WTC11 (cell line): ENCODE data around the gene PDZD11. TPM values are rescaled to one million over a fixed set of nuclear protein-coding genes. Genes with fewer than 3 reads are reported as not detected.

Experiments used
- ATAC-seq: fragments of 200-7000 bp; cut with Tn5 transposase; 2 replicates; pipeline ENCODE4 v1.10.0; 2021; ENCODE audit warnings: mild to moderate bottlenecking, moderate library complexity
- CTCF ChIA-PET: fragments of 300-600 bp; sonication (Branson Sonifier 250); formaldehyde crosslinking; loops from one replicate; lab custom pipeline; 2021; ENCODE audit warnings: antibody characterized with exemption; lab: Charles Lee
- POLR2A ChIA-PET: fragments of 350-600 bp; sonication (Branson Sonifier 250); formaldehyde crosslinking; loops from one replicate; lab custom pipeline; 2021; ENCODE audit warnings: antibody characterized with exemption; lab: Charles Lee
- DNase-seq: peaks from one replicate; pipeline ENCODE4 v3.0.0; 2021; ENCODE audit warnings: low spot score
- H3K27ac Mint-ChIP-seq: 2 replicates; pipeline ENCODE4 v1.8.0; 2021; ENCODE audit warnings: mixed read lengths
- H3K27me3 Mint-ChIP-seq: 2 replicates; pipeline ENCODE4 v1.8.0; 2021; ENCODE audit warnings: low read depth, mild to moderate bottlenecking, moderate library complexity, mixed read lengths
- H3K36me3 Mint-ChIP-seq: 2 replicates; pipeline ENCODE4 v1.8.0; 2021; ENCODE audit warnings: mixed read lengths
- H3K4me1 Mint-ChIP-seq: 2 replicates; pipeline ENCODE4 v1.8.0; 2022; ENCODE audit warnings: mixed read lengths
- H3K4me3 Mint-ChIP-seq: 2 replicates; pipeline ENCODE4 v1.8.0; 2021; ENCODE audit warnings: mild to moderate bottlenecking, moderate library complexity, mixed read lengths
- H3K9me3 Mint-ChIP-seq: 2 replicates; pipeline ENCODE4 v1.8.0; 2021; ENCODE audit warnings: mixed read lengths
- AR ChIP-seq: fragments of 250-450 bp; sonication (Bioruptor Pico); IDR thresholded peaks from 2 replicates; pipeline ENCODE4 v1.9.0; 2021; ENCODE audit warnings: mild to moderate bottlenecking
- EMX1 ChIP-seq: fragments of 250-450 bp; sonication (Bioruptor Pico); IDR thresholded peaks from 2 replicates; pipeline ENCODE4 v1.8.0; 2021; ENCODE audit warnings: mild to moderate bottlenecking
- ETV6 ChIP-seq: sonication (generic); formaldehyde crosslinking; IDR thresholded peaks from 2 replicates; pipeline ENCODE4 v1.8.1; 2022; ENCODE audit warnings: mild to moderate bottlenecking, missing genetic modification reagents
- FOXJ3 ChIP-seq: sonication (generic); formaldehyde crosslinking; IDR thresholded peaks from 2 replicates; pipeline ENCODE4 v1.9.0; 2021; ENCODE audit warnings: missing genetic modification reagents, mild to moderate bottlenecking, borderline replicate concordance
- FOXK1 ChIP-seq: sonication (generic); formaldehyde crosslinking; IDR thresholded peaks from 2 replicates; pipeline ENCODE4 v1.8.0; 2022; ENCODE audit warnings: mild to moderate bottlenecking, moderate library complexity, missing genetic modification reagents
- FOXP1 ChIP-seq: sonication (generic); formaldehyde crosslinking; IDR thresholded peaks from 2 replicates; pipeline ENCODE4 v1.8.0; 2022; ENCODE audit warnings: missing genetic modification reagents, mild to moderate bottlenecking, moderate library complexity, borderline replicate concordance
- NFATC4 ChIP-seq: fragments of 250-450 bp; sonication (Bioruptor Pico); IDR thresholded peaks from 2 replicates; pipeline ENCODE4 v1.9.0; 2021; ENCODE audit warnings: mild to moderate bottlenecking
- NFYB ChIP-seq: sonication (generic); formaldehyde crosslinking; conservative IDR thresholded peaks from 2 replicates; pipeline ENCODE4 v1.8.0; 2022; ENCODE audit warnings: low read depth, missing genetic modification reagents
- NR1H2 ChIP-seq: sonication (generic); formaldehyde crosslinking; IDR thresholded peaks from 2 replicates; pipeline ENCODE4 v1.9.0; 2021; ENCODE audit warnings: mild to moderate bottlenecking, moderate library complexity, missing genetic modification reagents
- NR3C1 ChIP-seq: sonication (generic); formaldehyde crosslinking; conservative IDR thresholded peaks from 2 replicates; pipeline ENCODE4 v1.8.1; 2023; ENCODE audit warnings: low read depth, mild to moderate bottlenecking, missing genetic modification reagents
- OVOL2 ChIP-seq: fragments of 250-450 bp; sonication (Bioruptor Pico); IDR thresholded peaks from 2 replicates; pipeline ENCODE4 v1.9.0; 2021; ENCODE audit warnings: mild to moderate bottlenecking, borderline replicate concordance
- PRRX2 ChIP-seq: fragments of 250-450 bp; sonication (Bioruptor Pico); IDR thresholded peaks from 2 replicates; pipeline ENCODE4 v1.8.0; 2021; ENCODE audit warnings: mild to moderate bottlenecking
- SOX15 ChIP-seq: fragments of 250-450 bp; sonication (Bioruptor Pico); IDR thresholded peaks from 2 replicates; pipeline ENCODE4 v1.9.0; 2021; ENCODE audit warnings: mild to moderate bottlenecking
- SP1 ChIP-seq: sonication (generic); formaldehyde crosslinking; conservative IDR thresholded peaks from 2 replicates; pipeline ENCODE4 v1.8.1; 2022; ENCODE audit warnings: missing genetic modification reagents
- ZNF138 ChIP-seq: sonication (generic); formaldehyde crosslinking; conservative IDR thresholded peaks from 2 replicates; pipeline ENCODE4 v1.8.1; 2022; ENCODE audit warnings: mild to moderate bottlenecking, moderate library complexity, missing genetic modification reagents
- ZNF219 ChIP-seq: sonication (generic); formaldehyde crosslinking; IDR thresholded peaks from 2 replicates; pipeline ENCODE4 v1.8.0; 2023; ENCODE audit warnings: missing genetic modification reagents, mild to moderate bottlenecking, borderline replicate concordance
- ZNF263 ChIP-seq: sonication (generic); formaldehyde crosslinking; IDR thresholded peaks from 2 replicates; pipeline ENCODE4 v1.8.1; 2022; ENCODE audit warnings: low read depth, mild to moderate bottlenecking, moderate library complexity, missing genetic modification reagents
- ZNF317 ChIP-seq: sonication (generic); formaldehyde crosslinking; IDR thresholded peaks from 2 replicates; pipeline ENCODE4 v1.8.1; 2023; ENCODE audit warnings: low read depth, mild to moderate bottlenecking, moderate library complexity, missing genetic modification reagents, borderline replicate concordance
- ZNF423 ChIP-seq: fragments of 250-450 bp; sonication (Bioruptor Pico); IDR thresholded peaks from 2 replicates; pipeline ENCODE4 v2.1.2; 2022; ENCODE audit warnings: mild to moderate bottlenecking, moderate library complexity
- ZNF512 ChIP-seq: sonication (generic); formaldehyde crosslinking; IDR thresholded peaks from 2 replicates; pipeline ENCODE4 v1.8.1; 2022; ENCODE audit warnings: missing genetic modification reagents, borderline replicate concordance
- total RNA-seq: library from RNA; stranded (reverse); gene quantifications from 3 replicates; pipeline ENCODE4 v1.2.3, GENCODE V29; 2021
- TF ChIP-seq, protein P1 (sequence below): sonication (generic); formaldehyde crosslinking; IDR thresholded peaks from 2 replicates; pipeline ENCODE4 v1.8.1; 2023; ENCODE audit warnings: mild to moderate bottlenecking, moderate library complexity, missing genetic modification reagents
- TF ChIP-seq, protein P2 (sequence below): sonication (generic); formaldehyde crosslinking; IDR thresholded peaks from 2 replicates; pipeline ENCODE4 v1.8.0; 2023; ENCODE audit warnings: mild to moderate bottlenecking, missing genetic modification reagents
- TF ChIP-seq, protein P3 (sequence below): sonication (generic); formaldehyde crosslinking; IDR thresholded peaks from 2 replicates; pipeline ENCODE4 v1.8.1; 2023; ENCODE audit warnings: mild to moderate bottlenecking, missing genetic modification reagents
- TF ChIP-seq, protein P4 (sequence below): sonication (generic); formaldehyde crosslinking; IDR thresholded peaks from 2 replicates; pipeline ENCODE4 v1.8.1; 2023; ENCODE audit warnings: mild to moderate bottlenecking, missing genetic modification reagents, borderline replicate concordance
- TF ChIP-seq, protein P5 (sequence below): fragments of 250-450 bp; sonication (Bioruptor Pico); IDR thresholded peaks from 2 replicates; pipeline ENCODE4 v1.9.0; 2021; ENCODE audit warnings: moderate library complexity, mild to moderate bottlenecking, inconsistent platforms, borderline replicate concordance

The PDZD11 gene
- total RNA-seq, 1 experiment from 2014 or later, result 27.8 TPM

DNA sequence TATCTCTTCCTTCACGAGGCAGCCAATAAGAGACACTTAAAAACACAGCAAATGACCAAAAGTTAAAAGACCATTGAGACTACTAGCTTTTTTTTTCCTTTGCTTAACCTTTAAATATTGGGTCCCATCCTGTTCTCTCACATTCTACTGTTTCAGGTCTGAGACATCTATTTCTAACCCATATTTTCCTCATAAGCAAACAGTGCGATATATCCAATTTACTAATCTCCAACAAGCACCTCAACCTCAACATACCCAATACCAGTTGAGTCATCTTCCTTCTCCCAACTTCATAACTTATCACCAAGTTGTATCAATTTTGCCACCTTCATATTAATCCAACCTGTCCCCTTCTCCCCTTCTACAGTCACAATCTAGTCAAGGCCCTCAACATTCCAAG, 48.2 kb downstream of the PDZD11 start:
- no peaks in the 10 kb centered on the region for H3K9me3 Mint-ChIP-seq
- ATAC-seq, result no peak

DNA sequence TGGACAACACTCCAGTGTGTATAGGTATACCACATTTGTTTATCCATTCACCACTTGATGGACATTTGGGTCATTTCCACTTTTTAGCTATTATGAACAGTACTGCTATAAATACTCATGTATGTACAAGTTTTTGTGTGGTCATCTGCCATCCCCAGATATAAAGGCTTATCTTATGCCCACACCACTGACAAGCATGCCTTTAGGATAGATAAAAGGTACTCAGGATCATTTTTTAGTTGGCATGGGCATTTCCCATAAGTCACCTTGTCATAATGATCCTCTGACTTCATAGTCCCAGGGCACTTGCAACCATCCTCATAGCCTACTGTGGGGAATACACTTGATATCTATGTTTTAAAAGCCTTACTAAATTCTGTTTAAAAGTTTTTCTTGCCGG, 49.0 kb downstream of the PDZD11 start:
- Mint-ChIP-seq H3K27ac (no peak overlapping the region), H3K4me1 (peaks cover 13% of the 10 kb centered on the region), H3K27me3 (no peaks in the 10 kb centered on the region), H3K9me3 (no peaks in the 10 kb centered on the region), H3K36me3 (no peaks in the 10 kb centered on the region), H3K4me3 (no peak overlapping the region)
- no peak for DNase-seq
- ATAC-seq, result no peak
- CTCF ChIA-PET, result no interaction called here
- POLR2A ChIA-PET, result no interaction called here
- TF ChIP-seq AR, result no peak
- TF ChIP-seq ZNF219 (CRISPR knock-in tag), result no peak
- no peak for TF ChIP-seq FOXK1
- no peak for TF ChIP-seq NR3C1
- TF ChIP-seq, protein P1, sequence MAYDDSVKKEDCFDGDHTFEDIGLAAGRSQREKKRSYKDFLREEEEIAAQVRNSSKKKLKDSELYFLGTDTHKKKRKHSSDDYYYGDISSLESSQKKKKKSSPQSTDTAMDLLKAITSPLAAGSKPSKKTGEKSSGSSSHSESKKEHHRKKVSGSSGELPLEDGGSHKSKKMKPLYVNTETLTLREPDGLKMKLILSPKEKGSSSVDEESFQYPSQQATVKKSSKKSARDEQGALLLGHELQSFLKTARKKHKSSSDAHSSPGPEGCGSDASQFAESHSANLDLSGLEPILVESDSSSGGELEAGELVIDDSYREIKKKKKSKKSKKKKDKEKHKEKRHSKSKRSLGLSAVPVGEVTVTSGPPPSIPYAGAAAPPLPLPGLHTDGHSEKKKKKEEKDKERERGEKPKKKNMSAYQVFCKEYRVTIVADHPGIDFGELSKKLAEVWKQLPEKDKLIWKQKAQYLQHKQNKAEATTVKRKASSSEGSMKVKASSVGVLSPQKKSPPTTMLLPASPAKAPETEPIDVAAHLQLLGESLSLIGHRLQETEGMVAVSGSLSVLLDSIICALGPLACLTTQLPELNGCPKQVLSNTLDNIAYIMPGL (CRISPR knock-in tag), result no peak
- no peak for TF ChIP-seq FOXP1 (CRISPR knock-in tag)
- TF ChIP-seq, protein P2, sequence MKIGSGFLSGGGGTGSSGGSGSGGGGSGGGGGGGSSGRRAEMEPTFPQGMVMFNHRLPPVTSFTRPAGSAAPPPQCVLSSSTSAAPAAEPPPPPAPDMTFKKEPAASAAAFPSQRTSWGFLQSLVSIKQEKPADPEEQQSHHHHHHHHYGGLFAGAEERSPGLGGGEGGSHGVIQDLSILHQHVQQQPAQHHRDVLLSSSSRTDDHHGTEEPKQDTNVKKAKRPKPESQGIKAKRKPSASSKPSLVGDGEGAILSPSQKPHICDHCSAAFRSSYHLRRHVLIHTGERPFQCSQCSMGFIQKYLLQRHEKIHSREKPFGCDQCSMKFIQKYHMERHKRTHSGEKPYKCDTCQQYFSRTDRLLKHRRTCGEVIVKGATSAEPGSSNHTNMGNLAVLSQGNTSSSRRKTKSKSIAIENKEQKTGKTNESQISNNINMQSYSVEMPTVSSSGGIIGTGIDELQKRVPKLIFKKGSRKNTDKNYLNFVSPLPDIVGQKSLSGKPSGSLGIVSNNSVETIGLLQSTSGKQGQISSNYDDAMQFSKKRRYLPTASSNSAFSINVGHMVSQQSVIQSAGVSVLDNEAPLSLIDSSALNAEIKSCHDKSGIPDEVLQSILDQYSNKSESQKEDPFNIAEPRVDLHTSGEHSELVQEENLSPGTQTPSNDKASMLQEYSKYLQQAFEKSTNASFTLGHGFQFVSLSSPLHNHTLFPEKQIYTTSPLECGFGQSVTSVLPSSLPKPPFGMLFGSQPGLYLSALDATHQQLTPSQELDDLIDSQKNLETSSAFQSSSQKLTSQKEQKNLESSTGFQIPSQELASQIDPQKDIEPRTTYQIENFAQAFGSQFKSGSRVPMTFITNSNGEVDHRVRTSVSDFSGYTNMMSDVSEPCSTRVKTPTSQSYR (CRISPR knock-in tag), result no peak

More for the DNA sequence above, 48.2 kb downstream of the PDZD11 start:
- Mint-ChIP-seq H3K4me1 (peaks cover 13% of the 10 kb centered on the region), H3K36me3 (no peaks in the 10 kb centered on the region), H3K27ac (no peak overlapping the region), H3K27me3 (no peaks in the 10 kb centered on the region), H3K4me3 (no peak overlapping the region)
- no peak for TF ChIP-seq ZNF263 (CRISPR knock-in tag)
- no peak for TF ChIP-seq ZNF138
- TF ChIP-seq, protein P3, sequence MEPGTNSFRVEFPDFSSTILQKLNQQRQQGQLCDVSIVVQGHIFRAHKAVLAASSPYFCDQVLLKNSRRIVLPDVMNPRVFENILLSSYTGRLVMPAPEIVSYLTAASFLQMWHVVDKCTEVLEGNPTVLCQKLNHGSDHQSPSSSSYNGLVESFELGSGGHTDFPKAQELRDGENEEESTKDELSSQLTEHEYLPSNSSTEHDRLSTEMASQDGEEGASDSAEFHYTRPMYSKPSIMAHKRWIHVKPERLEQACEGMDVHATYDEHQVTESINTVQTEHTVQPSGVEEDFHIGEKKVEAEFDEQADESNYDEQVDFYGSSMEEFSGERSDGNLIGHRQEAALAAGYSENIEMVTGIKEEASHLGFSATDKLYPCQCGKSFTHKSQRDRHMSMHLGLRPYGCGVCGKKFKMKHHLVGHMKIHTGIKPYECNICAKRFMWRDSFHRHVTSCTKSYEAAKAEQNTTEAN, result no peak
- no peak for TF ChIP-seq NFATC4
- no peak for TF ChIP-seq ZNF317
- no peak for TF ChIP-seq ZNF512 (CRISPR knock-in tag)
- TF ChIP-seq EMX1 (CRISPR knock-in tag), result no peak
- TF ChIP-seq SP1 (CRISPR knock-in tag), result no peak
- no peak for TF ChIP-seq ZNF219 (CRISPR knock-in tag)
- no peak for TF ChIP-seq FOXJ3
- TF ChIP-seq PRRX2 (CRISPR knock-in tag), result no peak
- TF ChIP-seq ZNF423, result no peak
- TF ChIP-seq NR1H2 (CRISPR knock-in tag), result no peak
- TF ChIP-seq, protein P4, sequence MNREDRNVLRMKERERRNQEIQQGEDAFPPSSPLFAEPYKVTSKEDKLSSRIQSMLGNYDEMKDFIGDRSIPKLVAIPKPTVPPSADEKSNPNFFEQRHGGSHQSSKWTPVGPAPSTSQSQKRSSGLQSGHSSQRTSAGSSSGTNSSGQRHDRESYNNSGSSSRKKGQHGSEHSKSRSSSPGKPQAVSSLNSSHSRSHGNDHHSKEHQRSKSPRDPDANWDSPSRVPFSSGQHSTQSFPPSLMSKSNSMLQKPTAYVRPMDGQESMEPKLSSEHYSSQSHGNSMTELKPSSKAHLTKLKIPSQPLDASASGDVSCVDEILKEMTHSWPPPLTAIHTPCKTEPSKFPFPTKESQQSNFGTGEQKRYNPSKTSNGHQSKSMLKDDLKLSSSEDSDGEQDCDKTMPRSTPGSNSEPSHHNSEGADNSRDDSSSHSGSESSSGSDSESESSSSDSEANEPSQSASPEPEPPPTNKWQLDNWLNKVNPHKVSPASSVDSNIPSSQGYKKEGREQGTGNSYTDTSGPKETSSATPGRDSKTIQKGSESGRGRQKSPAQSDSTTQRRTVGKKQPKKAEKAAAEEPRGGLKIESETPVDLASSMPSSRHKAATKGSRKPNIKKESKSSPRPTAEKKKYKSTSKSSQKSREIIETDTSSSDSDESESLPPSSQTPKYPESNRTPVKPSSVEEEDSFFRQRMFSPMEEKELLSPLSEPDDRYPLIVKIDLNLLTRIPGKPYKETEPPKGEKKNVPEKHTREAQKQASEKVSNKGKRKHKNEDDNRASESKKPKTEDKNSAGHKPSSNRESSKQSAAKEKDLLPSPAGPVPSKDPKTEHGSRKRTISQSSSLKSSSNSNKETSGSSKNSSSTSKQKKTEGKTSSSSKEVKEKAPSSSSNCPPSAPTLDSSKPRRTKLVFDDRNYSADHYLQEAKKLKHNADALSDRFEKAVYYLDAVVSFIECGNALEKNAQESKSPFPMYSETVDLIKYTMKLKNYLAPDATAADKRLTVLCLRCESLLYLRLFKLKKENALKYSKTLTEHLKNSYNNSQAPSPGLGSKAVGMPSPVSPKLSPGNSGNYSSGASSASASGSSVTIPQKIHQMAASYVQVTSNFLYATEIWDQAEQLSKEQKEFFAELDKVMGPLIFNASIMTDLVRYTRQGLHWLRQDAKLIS, result no peak
- no peak for TF ChIP-seq OVOL2
- no peak for TF ChIP-seq ETV6
- no peak for TF ChIP-seq SOX15
- TF ChIP-seq NFYB, result no peak
- TF ChIP-seq, protein P5, sequence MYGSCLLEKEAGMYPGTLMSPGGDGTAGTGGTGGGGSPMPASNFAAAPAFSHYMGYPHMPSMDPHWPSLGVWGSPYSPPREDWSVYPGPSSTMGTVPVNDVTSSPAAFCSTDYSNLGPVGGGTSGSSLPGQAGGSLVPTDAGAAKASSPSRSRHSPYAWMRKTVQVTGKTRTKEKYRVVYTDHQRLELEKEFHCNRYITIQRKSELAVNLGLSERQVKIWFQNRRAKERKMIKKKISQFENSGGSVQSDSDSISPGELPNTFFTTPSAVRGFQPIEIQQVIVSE (CRISPR knock-in tag), result no peak
- POLR2A ChIA-PET, result no interaction called here
- CTCF ChIA-PET, result no interaction called here
- no peak for DNase-seq
